Thyroid gland (tissue), 4 donors: ENCODE data around the gene KREMEN2.

Source experiments
- POLR2A ChIP-seq, 2 donors: fragments of 450-650 bp; IDR thresholded peaks; one replicate each; pipeline ENCODE4 v1.6.1; 2017; ENCODE audit warnings: antibody characterized with exemption in 2 of 2, mild to moderate bottlenecking in 2 of 2, moderate library complexity in 1 of 2
- TF ChIP-seq, protein P1 (sequence below), 6 experiments: fragments of 200-600 bp in 3 of 6; fragments of 450-650 bp in 3 of 6; sonication (generic) in 3 of 6; IDR thresholded peaks; one replicate each; pipeline ENCODE4 v1.5.1; 2016 to 2019; ENCODE audit warnings: antibody characterized with exemption in 6 of 6, mild to moderate bottlenecking in 2 of 6, inconsistent platforms in 1 of 6, moderate library complexity in 1 of 6

DNA sequence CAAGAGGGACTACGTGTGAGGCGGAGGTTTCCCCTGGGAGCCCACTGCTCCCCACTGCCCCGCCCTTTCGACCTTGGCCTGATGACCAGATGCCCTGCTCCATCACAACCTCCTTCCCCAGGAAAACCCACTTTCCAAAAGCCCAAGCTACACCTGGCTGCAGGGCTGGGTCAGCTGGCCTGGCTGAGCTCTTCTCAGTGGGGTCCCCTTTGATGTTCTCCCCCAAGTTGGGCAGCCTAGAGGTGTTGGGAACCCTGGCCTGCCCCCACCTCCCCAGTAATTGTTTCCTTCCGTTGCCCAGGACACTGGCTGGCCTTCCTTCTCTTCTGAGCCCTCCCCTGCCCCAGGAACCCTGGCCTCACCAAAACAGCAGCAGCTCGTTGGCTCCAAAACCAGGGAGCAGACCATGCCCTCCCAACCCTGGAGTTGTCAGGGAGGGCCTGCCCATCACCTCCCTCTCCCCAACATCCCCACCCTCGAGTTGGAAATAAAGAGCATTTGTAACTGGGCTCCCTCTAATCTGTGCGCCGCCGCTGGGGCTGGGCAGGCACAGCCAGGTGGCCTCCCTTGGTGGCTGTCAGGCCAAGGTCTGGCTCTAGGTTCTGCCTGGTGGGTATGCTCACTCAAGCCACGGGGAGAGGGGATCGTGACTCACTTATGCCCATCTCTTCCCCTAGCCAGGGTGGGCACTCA, 50.1 kb downstream of the KREMEN2 start:
- TF ChIP-seq POLR2A (IDR thresholded peaks at IDR 0.05): no peak
- TF ChIP-seq, protein P1, sequence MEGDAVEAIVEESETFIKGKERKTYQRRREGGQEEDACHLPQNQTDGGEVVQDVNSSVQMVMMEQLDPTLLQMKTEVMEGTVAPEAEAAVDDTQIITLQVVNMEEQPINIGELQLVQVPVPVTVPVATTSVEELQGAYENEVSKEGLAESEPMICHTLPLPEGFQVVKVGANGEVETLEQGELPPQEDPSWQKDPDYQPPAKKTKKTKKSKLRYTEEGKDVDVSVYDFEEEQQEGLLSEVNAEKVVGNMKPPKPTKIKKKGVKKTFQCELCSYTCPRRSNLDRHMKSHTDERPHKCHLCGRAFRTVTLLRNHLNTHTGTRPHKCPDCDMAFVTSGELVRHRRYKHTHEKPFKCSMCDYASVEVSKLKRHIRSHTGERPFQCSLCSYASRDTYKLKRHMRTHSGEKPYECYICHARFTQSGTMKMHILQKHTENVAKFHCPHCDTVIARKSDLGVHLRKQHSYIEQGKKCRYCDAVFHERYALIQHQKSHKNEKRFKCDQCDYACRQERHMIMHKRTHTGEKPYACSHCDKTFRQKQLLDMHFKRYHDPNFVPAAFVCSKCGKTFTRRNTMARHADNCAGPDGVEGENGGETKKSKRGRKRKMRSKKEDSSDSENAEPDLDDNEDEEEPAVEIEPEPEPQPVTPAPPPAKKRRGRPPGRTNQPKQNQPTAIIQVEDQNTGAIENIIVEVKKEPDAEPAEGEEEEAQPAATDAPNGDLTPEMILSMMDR (IDR thresholded peaks at IDR 0.05): no peak
